CMK (cell line): ENCODE measurements around the gene HLA-DRB5.
A peak's percentile ranks its signal among the peaks of the same experiment; 100 is the strongest.
"Not testable (repeated sequence)": the region's sequence is repeated elsewhere in the genome, so short reads cannot be mapped to it uniquely, and the experiment has no call there.

Experiments used
- DNase-seq: peaks from one replicate; pipeline ENCODE4 v3.0.0-alpha.2; 2010; ENCODE audit warnings: low read depth

Gene HLA-DRB5

GRCh38 chr6:32501016-32501415, 29.1 kb downstream of the HLA-DRB5 start:
- DNase-seq = no peak

- DNase-seq = no peak
Measured at GRCh38 chr6:32492351-32492750, 37.7 kb downstream of the HLA-DRB5 start.

- DNase-seq = no peak
Measured at GRCh38 chr6:32491700-32492099, 38.4 kb downstream of the HLA-DRB5 start.

GRCh38 chr6:32488083-32488482, 42.0 kb downstream of the HLA-DRB5 start:
- no peak for DNase-seq

- DNase-seq = no peak
Measured at GRCh38 chr6:32484614-32484998, 45.5 kb downstream of the HLA-DRB5 start.

GRCh38 chr6:32483968-32484613, 46.0 kb downstream of the HLA-DRB5 start:
- DNase-seq = no peak

- DNase-seq = no peak
Measured at GRCh38 chr6:32475392-32476206, 54.5 kb downstream of the HLA-DRB5 start.

- DNase-seq = peak; percentile 30
Measured at GRCh38 chr6:32473376-32474348, 56.4 kb downstream of the HLA-DRB5 start.

- no peak for DNase-seq
Measured at GRCh38 chr6:32472781-32473375, 57.2 kb downstream of the HLA-DRB5 start.

GRCh38 chr6:32467743-32468503, 62.2 kb downstream of the HLA-DRB5 start:
- DNase-seq = not testable (repeated sequence)
